Esophagus muscularis mucosa (tissue), 4 donors: Measurements from ENCODE around the gene APP. TPM values are rescaled to one million over a fixed set of nuclear protein-coding genes. Genes with fewer than 3 reads are reported as not detected.
A peak's percentile ranks its signal among the peaks of the same experiment; 100 is the strongest.
"Not testable (repeated sequence)": the region's sequence is repeated elsewhere in the genome, so short reads cannot be mapped to it uniquely, and the experiment has no call there.

Experiments
- DNase-seq: peaks from one replicate; pipeline ENCODE4 v3.0.0-alpha.2; 2017; ENCODE audit errors: extremely low spot score
- H3K27ac ChIP-seq, 4 donors: fragments of 200-600 bp; sonication (generic); replicated peaks in 1 of 4; 1 replicate in 3 of 4; 2 replicates in 1 of 4; pipeline ENCODE4 v1.5.1; 2016 to 2019; ENCODE audit warnings: mild to moderate bottlenecking in 1 of 4
- H3K27me3 ChIP-seq, 4 donors: fragments of 200-600 bp; sonication (generic); one replicate each; pipeline versions ENCODE4 v1.5.1 to v1.6.0; 2016 to 2019
- H3K36me3 ChIP-seq, 4 donors: fragments of 200-600 bp; sonication (generic); one replicate each; pipeline ENCODE4 v1.5.1; 2016 to 2019
- H3K4me1 ChIP-seq, 4 donors: fragments of 200-600 bp; sonication (generic); one replicate each; pipeline ENCODE4 v1.5.1; 2016 to 2019
- H3K4me3 ChIP-seq, 4 donors: fragments of 200-600 bp; sonication (generic); 1 replicate in 2 of 4; 2 replicates in 2 of 4; pipeline ENCODE4 v1.5.1; 2016 to 2019; ENCODE audit warnings: mild to moderate bottlenecking in 4 of 4, moderate library complexity in 1 of 4
- H3K9me3 ChIP-seq, 4 donors: fragments of 200-600 bp; sonication (generic); 1 replicate in 3 of 4; 2 replicates in 1 of 4; pipeline ENCODE4 v1.5.1; 2016 to 2019
- CTCF ChIP-seq, 3 experiments: fragments of 200-600 bp in 2 of 3; fragments of 450-650 bp in 1 of 3; sonication (generic) in 2 of 3; IDR thresholded peaks; one replicate each; pipeline ENCODE4 v1.5.1; 2017 to 2019; ENCODE audit warnings: antibody characterized with exemption in 3 of 3, mild to moderate bottlenecking in 2 of 3, moderate library complexity in 1 of 3
- EP300 ChIP-seq: sonication (generic); formaldehyde crosslinking; IDR thresholded peaks from one replicate; pipeline ENCODE4 v1.6.1; 2017; ENCODE audit warnings: antibody characterized with exemption
- POLR2A ChIP-seq: fragments of 450-650 bp; IDR thresholded peaks from one replicate; pipeline ENCODE4 v1.6.1; 2017; ENCODE audit warnings: antibody characterized with exemption, moderate library complexity, mild to moderate bottlenecking, low read depth
- POLR2AphosphoS5 ChIP-seq, 2 donors: sonication (generic); formaldehyde crosslinking; IDR thresholded peaks; one replicate each; pipeline ENCODE4 v1.6.1; 2017; ENCODE audit warnings: antibody characterized with exemption in 2 of 2
- WGBS: methylation state at CpG from one replicate; pipeline ENCODE4 v1.1.5; 2018; 5-methylcytosine and 5-hydroxymethylcytosine counted together
- intact Hi-C: fragments of 100-400 bp; cut with DNase I; formaldehyde crosslinking; loops from one replicate; pipeline ENCODE4 v1.15.1; 2023
- total RNA-seq, 4 donors: library from RNA; depleted of rRNA; stranded (reverse); fragments of >200 nt; gene quantifications; one replicate each; pipeline versions ENCODE4 v1.1.0 to v1.2.1, GENCODE V29; 2016

APP gene
- total RNA-seq, 4 donors from 2014 or later: 459 to 790 (median 624) TPM

GRCh38 chr21:25925936-25926335, 244.6 kb downstream of the APP start:
- TF ChIP-seq EP300 (peak; percentile 74), POLR2AphosphoS5 (IDR thresholded peaks at IDR 0.05) (peak; percentile 65 to 69), POLR2A (no peak)
- DNase-seq: no peak
- intact Hi-C loops: no loop called here
- Histone ChIP-seq H3K9me3 (no peaks in the 10 kb centered on the region), H3K4me1 (peaks cover 21 to 41% (median 29%) of the 10 kb centered on the region in 4 donors), H3K27ac (peak overlapping the region; percentile 47 to 69 (median 56)), H3K27me3 (no peaks in the 10 kb centered on the region), H3K36me3 (peaks cover 0 to 4% (median 0%) of the 10 kb centered on the region in 4 donors), H3K4me3 (no peak overlapping the region)
- 48% methylated on average over 2 of the region's 2 CpGs for WGBS

- no peaks in the 10 kb centered on the region for H3K27me3 ChIP-seq
- 82% methylated on average over 14 of the region's 14 CpGs for WGBS
- peaks cover 0 to 4% (median 0%) of the 10 kb centered on the region in 4 donors for H3K36me3 ChIP-seq
- H3K4me1 ChIP-seq: peaks cover 21 to 36% (median 27%) of the 10 kb centered on the region in 4 donors
- no peak for DNase-seq
- H3K9me3 ChIP-seq: no peaks in the 10 kb centered on the region
- no peak overlapping the region for H3K4me3 ChIP-seq
- intact Hi-C loops: no loop called here
- no peak for TF ChIP-seq POLR2AphosphoS5 (IDR thresholded peaks at IDR 0.05)
- no peak for TF ChIP-seq POLR2A
- peak overlapping the region; percentile 28 to 52 (median 44) for H3K27ac ChIP-seq
These were observed 245.3 kb downstream of the APP start for GRCh38 chr21:25925064-25925800.

- H3K27me3 ChIP-seq, H3K9me3 ChIP-seq, H3K36me3 ChIP-seq, H3K4me3 ChIP-seq, H3K4me1 ChIP-seq, H3K27ac ChIP-seq, DNase-seq, intact Hi-C loops: not testable (repeated sequence)
- WGBS: 89% methylated on average over 9 of the region's 17 CpGs
These were observed 252.4 kb downstream of the APP start for GRCh38 chr21:25918152-25918551.

- peaks cover 8 to 16% (median 12%) of the 10 kb centered on the region in 4 donors for H3K4me1 ChIP-seq
- H3K9me3 ChIP-seq: no peaks in the 10 kb centered on the region
- TF ChIP-seq POLR2A: no peak
- no peak for TF ChIP-seq CTCF (IDR thresholded peaks at IDR 0.05)
- no peak for TF ChIP-seq POLR2AphosphoS5 (IDR thresholded peaks at IDR 0.05)
- TF ChIP-seq EP300: no peak
- WGBS: 94% methylated on average over 6 of the region's 6 CpGs
- H3K4me3 ChIP-seq: no peak overlapping the region
- peaks cover 0 to 10% (median 0%) of the 10 kb centered on the region in 4 donors for H3K36me3 ChIP-seq
- intact Hi-C loops: no loop called here
- H3K27me3 ChIP-seq: no peaks in the 10 kb centered on the region
- H3K27ac ChIP-seq: no peak overlapping the region
- no peak for DNase-seq
These were observed 254.3 kb downstream of the APP start for GRCh38 chr21:25916226-25916625.

- Histone ChIP-seq H3K9me3 (no peaks in the 10 kb centered on the region), H3K4me1 (peaks cover 12 to 17% (median 15%) of the 10 kb centered on the region in 4 donors), H3K27ac (no peak overlapping the region), H3K27me3 (no peaks in the 10 kb centered on the region), H3K36me3 (peaks cover 0 to 13% (median 0%) of the 10 kb centered on the region in 4 donors), H3K4me3 (no peak overlapping the region)
- TF ChIP-seq CTCF (IDR thresholded peaks at IDR 0.05): no peak
- DNase-seq: no peak
- WGBS: 94% methylated on average over 3 of the region's 3 CpGs
- intact Hi-C loops: no loop called here
These were observed 257.1 kb downstream of the APP start for GRCh38 chr21:25913479-25913878.

GRCh38 chr21:25912402-25912746, 258.2 kb downstream of the APP start:
- Histone ChIP-seq H3K27ac (no peak overlapping the region), H3K9me3 (no peaks in the 10 kb centered on the region), H3K4me1 (peaks cover 13 to 23% (median 17%) of the 10 kb centered on the region in 4 donors), H3K27me3 (no peaks in the 10 kb centered on the region), H3K36me3 (peaks cover 0 to 13% (median 0%) of the 10 kb centered on the region in 4 donors), H3K4me3 (no peak overlapping the region)
- intact Hi-C loops: no loop called here
- WGBS: 79% methylated on average over 2 of the region's 2 CpGs
- TF ChIP-seq CTCF (IDR thresholded peaks at IDR 0.05) (no peak), EP300 (no peak), POLR2A (no peak), POLR2AphosphoS5 (IDR thresholded peaks at IDR 0.05) (no peak)
- DNase-seq: no peak
